Activated T-helper 2 cell treated with anti-CD3 and anti-CD28 coated beads, Interferon-gamma antibody, Interleukin-2, Interleukin-4, amounts not matched to agents 10 μg/mL and 5 μg/mL and 100 μg/mL, durations not matched to agents 14 hours and 24 hours and 36 hours (primary cell): Measurements from ENCODE around the gene MCTP1. TPM values are rescaled to one million over a fixed set of nuclear protein-coding genes. Genes with fewer than 3 reads are reported as not detected.
"Not testable (repeated sequence)": the region's sequence is repeated elsewhere in the genome, so short reads cannot be mapped to it uniquely, and the experiment has no call there.

Experiments
- DNase-seq: peaks from one replicate; pipeline ENCODE4 v3.0.0; 2021; ENCODE audit warnings: low spot score
- H3K27ac Mint-ChIP-seq: one replicate; pipeline ENCODE4 v1.8.0; 2021; ENCODE audit warnings: mixed read lengths
- H3K27me3 Mint-ChIP-seq: one replicate; pipeline ENCODE4 v1.8.0; 2021; ENCODE audit warnings: low read depth, mixed read lengths
- H3K36me3 Mint-ChIP-seq: one replicate; pipeline ENCODE4 v1.8.0; 2021; ENCODE audit warnings: low read depth, mixed read lengths
- H3K4me1 Mint-ChIP-seq: one replicate; pipeline ENCODE4 v1.8.0; 2021; ENCODE audit warnings: low read depth, mixed read lengths
- H3K4me3 Mint-ChIP-seq: one replicate; pipeline ENCODE4 v1.8.0; 2021; ENCODE audit warnings: low read depth, mild to moderate bottlenecking, moderate library complexity, mixed read lengths
- H3K9me3 Mint-ChIP-seq: one replicate; pipeline ENCODE4 v1.8.0; 2021; ENCODE audit warnings: mixed read lengths
- intact Hi-C: fragments of 100-400 bp; cut with micrococcal nuclease; formaldehyde crosslinking; loops from one replicate; pipeline ENCODE4 v1.15.1; 2023
- total RNA-seq: library from RNA; stranded (reverse); gene quantifications from 2 replicates; pipeline ENCODE4 v1.2.3, GENCODE V29; 2022

The MCTP1 gene
- total RNA-seq, 1 donor from 2014 or later = not detected

GRCh38 chr5:94972268-94972667 lies 312.6 kb downstream of the MCTP1 start:
- H3K4me1 Mint-ChIP-seq = no peaks in the 10 kb centered on the region
- peaks cover 9% of the 10 kb centered on the region for H3K9me3 Mint-ChIP-seq
- no peak overlapping the region for H3K27ac Mint-ChIP-seq
- intact Hi-C loops = no loop called here
- H3K36me3 Mint-ChIP-seq = no peaks in the 10 kb centered on the region
- H3K27me3 Mint-ChIP-seq = no peaks in the 10 kb centered on the region
- no peak overlapping the region for H3K4me3 Mint-ChIP-seq
- no peak for DNase-seq

GRCh38 chr5:94969174-94969573 lies 315.7 kb downstream of the MCTP1 start:
- no peak overlapping the region for H3K4me3 Mint-ChIP-seq
- no peaks in the 10 kb centered on the region for H3K9me3 Mint-ChIP-seq
- intact Hi-C loops = loop anchor here (2.0 to 5.0 kb wide), 2 partner anchors 292 to 878 kb away; no protein-coding TSS in a partner anchor
- no peaks in the 10 kb centered on the region for H3K4me1 Mint-ChIP-seq
- no peak overlapping the region for H3K27ac Mint-ChIP-seq
- H3K27me3 Mint-ChIP-seq = no peaks in the 10 kb centered on the region
- DNase-seq = no peak
- no peaks in the 10 kb centered on the region for H3K36me3 Mint-ChIP-seq

GRCh38 chr5:94968507-94969095 lies 316.3 kb downstream of the MCTP1 start:
- Mint-ChIP-seq H3K4me1 (no peaks in the 10 kb centered on the region), H3K36me3 (no peaks in the 10 kb centered on the region), H3K27ac (no peak overlapping the region), H3K4me3 (no peak overlapping the region), H3K9me3 (no peaks in the 10 kb centered on the region), H3K27me3 (no peaks in the 10 kb centered on the region)
- no peak for DNase-seq
- intact Hi-C loops = loop anchor here (2.0 to 5.0 kb wide), 2 partner anchors 292 to 879 kb away; no protein-coding TSS in a partner anchor

- Mint-ChIP-seq H3K36me3 (no peaks in the 10 kb centered on the region), H3K27me3 (no peaks in the 10 kb centered on the region), H3K9me3 (no peaks in the 10 kb centered on the region), H3K4me1 (no peaks in the 10 kb centered on the region), H3K4me3 (no peak overlapping the region), H3K27ac (no peak overlapping the region)
- intact Hi-C loops = loop anchor here (5.0 kb wide), 1 partner anchor 880 kb away; no protein-coding TSS in a partner anchor
- DNase-seq = no peak
These were observed 317.4 kb downstream of the MCTP1 start for GRCh38 chr5:94967525-94967924.

- DNase-seq, H3K36me3 Mint-ChIP-seq, H3K4me3 Mint-ChIP-seq, H3K4me1 Mint-ChIP-seq, H3K9me3 Mint-ChIP-seq, H3K27ac Mint-ChIP-seq, H3K27me3 Mint-ChIP-seq, intact Hi-C loops: not testable (repeated sequence)
These were observed 325.6 kb downstream of the MCTP1 start for GRCh38 chr5:94959279-94959678.

DNA sequence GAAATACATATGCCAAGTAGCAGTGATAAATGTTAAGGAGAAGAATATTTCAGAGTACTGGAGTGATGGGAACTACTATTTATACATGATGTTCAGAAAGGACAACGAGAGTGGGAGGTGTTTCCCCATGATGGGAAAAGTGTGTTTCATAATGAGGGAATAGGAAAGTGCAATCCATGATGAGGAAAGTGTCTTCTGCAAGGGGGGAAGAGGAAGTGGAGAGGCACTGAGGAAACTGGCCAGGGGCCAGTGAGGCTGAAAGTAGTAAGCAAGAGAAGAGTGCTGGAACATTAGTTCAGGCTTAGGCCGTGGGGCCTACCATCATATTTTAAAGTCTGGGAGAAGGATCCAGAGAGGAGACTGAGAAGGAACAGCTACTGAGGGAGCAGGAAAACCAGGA lies 339.2 kb downstream of the MCTP1 start:
- intact Hi-C loops = no loop called here
- no peak for DNase-seq
- H3K27ac Mint-ChIP-seq = no peak overlapping the region
- no peaks in the 10 kb centered on the region for H3K9me3 Mint-ChIP-seq
- no peaks in the 10 kb centered on the region for H3K36me3 Mint-ChIP-seq
- H3K4me1 Mint-ChIP-seq = no peaks in the 10 kb centered on the region
- H3K27me3 Mint-ChIP-seq = no peaks in the 10 kb centered on the region
- H3K4me3 Mint-ChIP-seq = no peak overlapping the region

DNA sequence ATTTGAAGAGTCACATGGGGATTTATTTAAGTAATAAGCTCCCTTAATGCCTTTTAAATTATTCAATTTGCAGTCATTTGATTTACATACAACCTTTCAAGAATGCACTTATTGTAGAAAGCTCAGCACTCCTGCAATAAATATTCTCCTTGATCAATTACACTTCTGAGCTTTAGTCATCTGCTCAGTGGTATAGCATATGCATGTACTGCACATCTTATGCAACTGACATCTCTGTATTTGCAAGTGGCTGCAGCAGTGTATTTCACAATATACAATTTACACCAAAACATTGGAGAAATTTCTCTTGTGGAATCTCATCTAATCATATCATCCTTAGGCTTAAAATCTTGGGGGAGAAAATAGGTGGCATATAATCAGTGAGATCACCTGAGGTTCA lies 340.7 kb downstream of the MCTP1 start:
- Mint-ChIP-seq H3K4me3 (no peak overlapping the region), H3K27ac (no peak overlapping the region), H3K4me1 (no peaks in the 10 kb centered on the region), H3K9me3 (no peaks in the 10 kb centered on the region), H3K36me3 (no peaks in the 10 kb centered on the region), H3K27me3 (no peaks in the 10 kb centered on the region)
- intact Hi-C loops = no loop called here
- DNase-seq = no peak

DNA sequence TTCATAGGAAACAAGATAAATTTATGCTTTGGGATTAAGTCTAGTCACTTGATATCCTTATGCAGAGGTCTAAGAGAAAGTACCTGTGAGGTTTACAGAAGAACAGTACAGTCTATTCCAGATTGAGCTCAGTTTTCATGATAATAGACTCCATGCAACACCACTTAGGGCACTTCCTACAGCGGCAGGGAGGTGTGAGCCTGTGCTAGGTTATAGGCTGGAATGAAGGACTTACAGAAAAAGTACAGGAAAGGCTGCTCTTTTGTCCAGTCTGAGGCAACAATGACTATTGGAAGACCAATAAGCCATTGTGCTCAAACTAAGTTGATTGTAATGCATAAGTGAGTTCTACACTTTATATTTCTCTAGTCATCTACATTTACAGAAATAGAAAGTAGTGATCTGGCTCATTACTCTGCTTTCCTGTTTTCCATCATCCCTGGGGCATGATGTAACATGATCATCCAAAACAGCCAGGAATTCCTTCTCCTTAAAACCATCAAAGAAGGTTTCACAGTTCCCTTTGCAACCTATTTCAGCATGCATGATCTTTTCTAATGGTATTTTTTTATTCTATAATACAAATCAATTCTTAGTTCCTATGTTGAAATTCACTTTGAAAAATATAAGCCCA lies 343.7 kb downstream of the MCTP1 start:
- Mint-ChIP-seq H3K4me1 (no peaks in the 10 kb centered on the region), H3K27me3 (no peaks in the 10 kb centered on the region), H3K9me3 (no peaks in the 10 kb centered on the region), H3K36me3 (no peaks in the 10 kb centered on the region), H3K4me3 (no peak overlapping the region), H3K27ac (no peak overlapping the region)
- no peak for DNase-seq
- intact Hi-C loops = no loop called here

GRCh38 chr5:94932259-94932658 lies 352.6 kb downstream of the MCTP1 start:
- Mint-ChIP-seq H3K4me3 (no peak overlapping the region), H3K4me1 (no peaks in the 10 kb centered on the region), H3K27ac (no peak overlapping the region), H3K27me3 (no peaks in the 10 kb centered on the region), H3K9me3 (no peaks in the 10 kb centered on the region), H3K36me3 (no peaks in the 10 kb centered on the region)
- intact Hi-C loops = no loop called here
- DNase-seq = no peak

GRCh38 chr5:94928891-94929290 lies 356.0 kb downstream of the MCTP1 start:
- intact Hi-C loops = no loop called here
- Mint-ChIP-seq H3K4me1 (no peaks in the 10 kb centered on the region), H3K36me3 (no peaks in the 10 kb centered on the region), H3K4me3 (no peak overlapping the region), H3K27ac (no peak overlapping the region), H3K9me3 (no peaks in the 10 kb centered on the region), H3K27me3 (no peaks in the 10 kb centered on the region)
- DNase-seq = no peak

GRCh38 chr5:94920570-94920969 lies 364.3 kb downstream of the MCTP1 start:
- H3K27me3 Mint-ChIP-seq = no peaks in the 10 kb centered on the region
- no peak overlapping the region for H3K4me3 Mint-ChIP-seq
- H3K36me3 Mint-ChIP-seq = no peaks in the 10 kb centered on the region
- DNase-seq = no peak
- no peak overlapping the region for H3K27ac Mint-ChIP-seq
- intact Hi-C loops = no loop called here
- H3K4me1 Mint-ChIP-seq = no peaks in the 10 kb centered on the region
- H3K9me3 Mint-ChIP-seq = no peaks in the 10 kb centered on the region

DNA sequence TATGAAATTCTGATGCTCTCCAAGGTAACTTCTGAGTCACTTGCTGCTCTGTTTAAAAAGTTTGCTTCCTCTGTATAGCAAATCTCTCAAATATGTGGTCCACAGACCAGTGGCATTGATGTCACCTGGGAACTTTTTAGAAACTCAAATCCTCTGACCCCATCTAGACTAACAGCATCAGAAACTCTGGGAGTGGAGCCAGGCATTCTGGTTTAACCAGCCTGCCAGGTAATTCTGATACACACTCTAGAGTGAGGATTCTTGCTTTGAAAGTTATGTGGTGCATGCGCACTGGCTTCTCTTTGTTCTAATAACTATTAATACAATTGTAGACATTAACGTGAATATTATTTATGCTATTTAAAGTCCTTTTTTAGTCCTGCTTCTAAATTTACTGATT lies 368.3 kb downstream of the MCTP1 start:
- no peak overlapping the region for H3K4me3 Mint-ChIP-seq
- no peak overlapping the region for H3K27ac Mint-ChIP-seq
- no peaks in the 10 kb centered on the region for H3K9me3 Mint-ChIP-seq
- H3K27me3 Mint-ChIP-seq = no peaks in the 10 kb centered on the region
- intact Hi-C loops = no loop called here
- no peaks in the 10 kb centered on the region for H3K36me3 Mint-ChIP-seq
- H3K4me1 Mint-ChIP-seq = no peaks in the 10 kb centered on the region
- DNase-seq = no peak

DNA sequence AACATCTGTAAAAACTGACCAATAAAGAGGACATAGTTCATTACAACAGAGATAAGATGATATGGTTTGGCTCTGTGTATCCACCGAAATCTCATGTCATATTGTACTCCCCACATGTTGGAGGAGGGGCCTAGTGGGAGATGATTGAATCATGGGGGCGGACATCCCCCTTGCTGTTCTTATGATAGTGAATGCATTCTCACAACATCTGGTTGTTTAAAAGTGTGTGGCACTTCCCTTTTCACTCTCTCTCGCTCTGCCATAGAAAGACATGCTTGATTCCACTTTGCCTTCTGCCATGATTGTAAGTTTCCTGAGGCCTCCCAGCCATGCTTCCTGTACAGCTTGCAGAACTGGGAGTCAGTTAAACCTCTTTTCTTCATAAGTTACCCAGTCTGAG lies 373.6 kb downstream of the MCTP1 start:
- Mint-ChIP-seq H3K36me3 (no peaks in the 10 kb centered on the region), H3K4me3 (no peak overlapping the region), H3K9me3 (no peaks in the 10 kb centered on the region), H3K27ac (no peak overlapping the region), H3K27me3 (peaks cover 4% of the 10 kb centered on the region), H3K4me1 (no peaks in the 10 kb centered on the region)
- DNase-seq = no peak
- intact Hi-C loops = no loop called here
